ENCODE results near the gene CDH4. TPM values are rescaled to one million over a fixed set of nuclear protein-coding genes. Genes with fewer than 3 reads are reported as not detected.

The CDH4 gene
- total RNA-seq = 1 to 10 TPM in 1 of 6 donors, under 1 TPM in 4, not detected in 1; 0.20 to 1.0 (median 0.40) TPM

DNA sequence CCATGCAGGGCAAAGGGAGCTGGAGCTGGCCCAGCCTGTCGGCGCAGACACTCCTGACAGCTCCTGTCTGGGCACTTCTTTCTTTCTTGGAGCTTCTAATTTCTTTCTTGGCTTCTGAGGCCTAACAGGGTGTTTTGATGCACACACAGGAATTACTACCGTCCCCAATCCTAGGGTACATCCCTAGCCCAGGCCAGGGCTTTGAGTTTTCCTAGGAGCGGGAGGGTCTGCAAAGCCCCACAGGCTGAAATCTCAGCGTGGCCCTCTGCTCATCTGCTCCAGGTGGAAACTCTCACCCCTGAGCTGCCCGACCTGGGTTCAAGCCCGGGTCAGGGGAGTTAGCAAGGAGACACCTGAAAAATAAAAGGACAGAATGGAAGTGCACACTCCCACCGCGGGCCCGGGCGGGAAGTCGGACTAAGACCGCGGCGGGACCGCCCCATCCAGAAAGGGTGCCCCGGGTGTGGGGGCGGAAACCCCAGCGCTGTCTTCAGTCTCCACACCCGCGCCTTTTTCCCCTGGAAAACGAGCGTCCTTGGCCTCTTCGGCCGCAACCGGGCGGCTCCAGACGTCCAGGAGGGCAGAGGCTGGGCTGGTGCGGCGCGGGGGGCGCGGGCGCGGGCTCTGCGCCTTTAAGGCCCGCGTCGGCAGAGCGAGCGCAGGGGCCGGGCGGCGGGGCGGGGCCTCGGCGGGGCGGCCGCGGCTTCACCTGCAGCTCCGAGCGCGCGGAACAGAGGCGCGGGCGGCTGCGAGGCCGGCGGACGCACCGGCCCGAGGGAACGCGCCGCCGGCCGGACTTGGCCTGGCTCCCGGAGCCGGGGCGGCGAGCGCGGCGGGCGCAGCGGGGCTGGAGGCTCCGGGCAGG lies at the start of gene CDH4:
Gene CDH4 (plus strand): TSS at position 733 of the 865 bp plus-strand sequence.
- peak in 1 of 2 donors; percentile 84 for DNase-seq
- peaks cover 0 to 25% (median 9%) of the 10 kb centered on the region in 4 donors for H3K4me1 ChIP-seq
- peak within 1 kb of the TSS in 3 of 4 donors; percentile 30 to 45 (median 30) for H3K4me3 ChIP-seq
- H3K27me3 ChIP-seq = peaks cover 0 to 32% (median 16%) of the 10 kb centered on the region in 4 donors
- ATAC-seq (ENCODE audit: low FRiP score in 2 of 2) = no peak
- no peak within 1 kb of the TSS for H3K27ac ChIP-seq
- TF ChIP-seq CTCF (IDR thresholded peaks at IDR 0.05) (no peak), EP300 (IDR thresholded peaks at IDR 0.05) (no peak), POLR2A (IDR thresholded peaks at IDR 0.05) (no peak), POLR2AphosphoS5 (IDR thresholded peaks at IDR 0.05) (no peak)
- H3K9me3 ChIP-seq = no peaks in the 10 kb centered on the region
- H3K36me3 ChIP-seq = no peaks in the 10 kb centered on the region
- 7 to 34% methylated on average over 7 to 67 of the region's 78 CpGs for WGBS, 2 donors

GRCh38 chr20:61203320-61203719 lies 48.7 kb upstream of the CDH4 start:
- TF ChIP-seq POLR2AphosphoS5 (IDR thresholded peaks at IDR 0.05) = no peak
- TF ChIP-seq CTCF (IDR thresholded peaks at IDR 0.05) = no peak
- no peak for TF ChIP-seq EP300 (IDR thresholded peaks at IDR 0.05)
- no peak for TF ChIP-seq POLR2A (IDR thresholded peaks at IDR 0.05)
- DNase-seq = no peak
- Histone ChIP-seq H3K4me3 (no peak overlapping the region), H3K4me1 (no peaks in the 10 kb centered on the region), H3K9me3 (no peaks in the 10 kb centered on the region), H3K36me3 (no peaks in the 10 kb centered on the region), H3K27ac (no peak overlapping the region), H3K27me3 (no peaks in the 10 kb centered on the region)
- WGBS, 2 donors = 44 to 49% methylated on average over 5 of the region's 5 CpGs
- ATAC-seq (ENCODE audit: low FRiP score in 2 of 2) = no peak

DNA sequence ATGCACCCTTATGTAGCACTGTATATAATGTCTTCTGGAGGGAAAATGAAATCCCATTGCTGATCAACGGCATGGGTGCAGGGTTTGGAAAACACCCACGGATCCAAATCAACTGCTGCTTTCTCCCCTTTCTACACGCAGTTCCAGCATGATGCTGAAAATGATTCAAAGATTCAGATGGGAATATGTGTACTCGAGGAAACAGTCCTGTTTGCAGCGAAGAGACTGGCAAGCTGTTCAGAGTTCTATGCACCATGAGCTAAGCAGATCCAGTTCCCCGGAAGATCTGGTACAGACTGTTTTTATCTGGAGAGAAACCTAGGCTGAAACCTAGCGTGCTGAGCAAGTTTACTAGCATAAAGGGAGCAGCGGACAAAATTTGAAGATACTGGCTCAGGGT lies 47.9 kb upstream of the CDH4 start:
- H3K4me3 ChIP-seq = no peak overlapping the region
- H3K9me3 ChIP-seq = no peaks in the 10 kb centered on the region
- 78 to 86% methylated on average over 8 of the region's 8 CpGs for WGBS, 2 donors
- no peak overlapping the region for H3K27ac ChIP-seq
- no peak for DNase-seq
- TF ChIP-seq POLR2A (IDR thresholded peaks at IDR 0.05) (no peak), CTCF (IDR thresholded peaks at IDR 0.05) (no peak), POLR2AphosphoS5 (IDR thresholded peaks at IDR 0.05) (no peak), EP300 (IDR thresholded peaks at IDR 0.05) (no peak)
- no peaks in the 10 kb centered on the region for H3K36me3 ChIP-seq
- no peaks in the 10 kb centered on the region for H3K27me3 ChIP-seq
- ATAC-seq (ENCODE audit: low FRiP score in 2 of 2) = no peak
- no peaks in the 10 kb centered on the region for H3K4me1 ChIP-seq

DNA sequence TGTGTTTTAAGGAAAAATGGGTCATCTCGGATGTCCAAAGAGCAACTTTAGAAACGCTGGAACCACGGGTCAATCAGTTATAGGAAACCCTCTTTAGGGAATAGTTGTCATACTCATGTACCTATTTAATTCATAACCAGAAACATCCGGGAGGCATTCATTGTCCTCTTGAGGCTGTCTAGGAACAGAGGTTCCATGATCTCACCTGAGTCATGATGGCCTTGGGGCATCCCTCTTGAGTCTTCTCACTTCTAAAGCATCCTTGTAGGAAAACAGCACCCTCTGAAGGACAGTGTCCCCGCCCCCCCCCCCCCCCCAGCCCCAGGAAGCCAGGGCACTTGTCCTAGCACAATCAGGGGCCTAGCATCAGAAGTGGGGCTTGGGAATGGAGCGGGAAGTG lies 46.3 kb upstream of the CDH4 start:
- WGBS, 2 donors = 67 to 68% methylated on average over 6 of the region's 6 CpGs
- DNase-seq (no peak), ATAC-seq (ENCODE audit: low FRiP score in 2 of 2) (no peak)
- H3K36me3 ChIP-seq = no peaks in the 10 kb centered on the region
- H3K27me3 ChIP-seq = no peaks in the 10 kb centered on the region
- no peak for TF ChIP-seq CTCF (IDR thresholded peaks at IDR 0.05)
- no peak for TF ChIP-seq POLR2AphosphoS5 (IDR thresholded peaks at IDR 0.05)
- TF ChIP-seq EP300 (IDR thresholded peaks at IDR 0.05) = no peak
- no peak for TF ChIP-seq POLR2A (IDR thresholded peaks at IDR 0.05)
- H3K4me1 ChIP-seq = no peaks in the 10 kb centered on the region
- no peak overlapping the region for H3K4me3 ChIP-seq
- H3K9me3 ChIP-seq = no peaks in the 10 kb centered on the region
- H3K27ac ChIP-seq = no peak overlapping the region

All from upper lobe of left lung (tissue), 6 donors.